Activated naive CD4-positive, alpha-beta T cell treated with anti-CD3 and anti-CD28 coated beads, Interleukin-2, amount 50 U/mL, for 72 hours (primary cell): ENCODE results near the gene TOPORS. TPM values are rescaled to one million over a fixed set of nuclear protein-coding genes. Genes with fewer than 3 reads are reported as not detected.
"Not testable (repeated sequence)": the region's sequence is repeated elsewhere in the genome, so short reads cannot be mapped to it uniquely, and the experiment has no call there.

Experiments
- ATAC-seq, 2 donors: fragments of 150-1000 bp; cut with Tn5 transposase; 2 replicates each; pipeline ENCODE4 v1.10.0; 2021; ENCODE audit warnings: mild to moderate bottlenecking in 2 of 2, moderate library complexity in 2 of 2
- DNase-seq, 2 donors: peaks; one replicate each; pipeline ENCODE4 v3.0.0; 2021 to 2022; ENCODE audit warnings: low spot score in 2 of 2
- H3K27ac Mint-ChIP-seq, 2 donors: one replicate each; pipeline ENCODE4 v1.8.0; 2022; ENCODE audit warnings: mild to moderate bottlenecking in 2 of 2, mixed read lengths in 2 of 2
- H3K36me3 Mint-ChIP-seq, 2 donors: one replicate each; pipeline ENCODE4 v1.8.0; 2022; ENCODE audit warnings: mixed read lengths in 2 of 2
- H3K9me3 Mint-ChIP-seq, 2 donors: one replicate each; pipeline ENCODE4 v1.8.0; 2022; ENCODE audit warnings: mixed read lengths in 2 of 2
- total RNA-seq, 2 donors: library from RNA; stranded (reverse); gene quantifications; one replicate each; pipeline ENCODE4 v1.2.3, GENCODE V29; 2022

The TOPORS gene
- total RNA-seq, 2 donors from 2014 or later, result 14.1 to 20.9 TPM

GRCh38 chr9:32572900-32573523, 20.6 kb upstream of the TOPORS start, which contains the start of gene NDUFB6:
NDUFB6 (minus strand) TSS chr9:32573159; CDS start chr9:32573060, 99 bp downstream.
- H3K9me3 Mint-ChIP-seq, result no peaks in the 10 kb centered on the region
- peaks cover 0 to 23% of the 10 kb centered on the region in 2 donors for H3K36me3 Mint-ChIP-seq
- H3K27ac Mint-ChIP-seq, result peak within 1 kb of the TSS; percentile 93 to 99
- ATAC-seq (peak; percentile 87 to 88), DNase-seq (peak; percentile 91 to 92)

- Mint-ChIP-seq H3K9me3 (no peaks in the 10 kb centered on the region), H3K36me3 (peaks cover 0 to 23% of the 10 kb centered on the region in 2 donors), H3K27ac (peak overlapping the region; percentile 93 to 99)
- ATAC-seq (peak; percentile 90 to 94), DNase-seq (peak in 1 of 2 donors; percentile 65)
Measured at GRCh38 chr9:32571969-32572899, 19.8 kb upstream of the TOPORS start.

- no peaks in the 10 kb centered on the region for H3K9me3 Mint-ChIP-seq
- ATAC-seq (no peak), DNase-seq (no peak)
- peaks cover 5 to 34% of the 10 kb centered on the region in 2 donors for H3K36me3 Mint-ChIP-seq
- peak overlapping the region in 1 of 2 donors; percentile 17 for H3K27ac Mint-ChIP-seq
Measured at GRCh38 chr9:32570262-32570661, 17.9 kb upstream of the TOPORS start.

- H3K36me3 Mint-ChIP-seq, result peaks cover 5 to 19% of the 10 kb centered on the region in 2 donors
- H3K27ac Mint-ChIP-seq, result peak overlapping the region in 1 of 2 donors; percentile 71
- no peaks in the 10 kb centered on the region for H3K9me3 Mint-ChIP-seq
- ATAC-seq (no peak), DNase-seq (no peak)
Measured at GRCh38 chr9:32566770-32567169, 14.4 kb upstream of the TOPORS start.

GRCh38 chr9:32565967-32566366, 13.6 kb upstream of the TOPORS start:
- no peaks in the 10 kb centered on the region for H3K9me3 Mint-ChIP-seq
- peak overlapping the region; percentile 71 to 83 for H3K27ac Mint-ChIP-seq
- peaks cover 5 to 19% of the 10 kb centered on the region in 2 donors for H3K36me3 Mint-ChIP-seq
- ATAC-seq, result no peak
- DNase-seq, result no peak

GRCh38 chr9:32558408-32558934, 6.1 kb upstream of the TOPORS start:
- ATAC-seq (no peak), DNase-seq (no peak)
- Mint-ChIP-seq H3K9me3 (no peaks in the 10 kb centered on the region), H3K27ac (no peak overlapping the region), H3K36me3 (no peaks in the 10 kb centered on the region)

- DNase-seq (no peak), ATAC-seq (no peak)
- Mint-ChIP-seq H3K27ac (peak overlapping the region in 1 of 2 donors; percentile 49), H3K36me3 (peaks cover 24 to 27% of the 10 kb centered on the region in 2 donors), H3K9me3 (no peaks in the 10 kb centered on the region)
Measured at GRCh38 chr9:32554591-32554990, 2.2 kb upstream of the TOPORS start.

- DNase-seq, result no peak
- Mint-ChIP-seq H3K27ac (no peak overlapping the region), H3K9me3 (no peaks in the 10 kb centered on the region)
Measured at GRCh38 chr9:32554107-32554506, 1.7 kb upstream of the TOPORS start.

GRCh38 chr9:32551276-32552051, 922 bp downstream of the TOPORS start:
- Mint-ChIP-seq H3K36me3 (peaks cover 27 to 30% of the 10 kb centered on the region in 2 donors), H3K9me3 (no peaks in the 10 kb centered on the region), H3K27ac (peak overlapping the region; percentile 97 to 100)
- ATAC-seq, result peak; percentile 33 to 44
- DNase-seq, result peak in 1 of 2 donors; percentile 45

More at GRCh38 chr9:32554107-32554506, 1.7 kb upstream of the TOPORS start:
- no peak for ATAC-seq
- H3K36me3 Mint-ChIP-seq, result peaks cover 24 to 27% of the 10 kb centered on the region in 2 donors

- H3K27ac Mint-ChIP-seq, result peak overlapping the region; percentile 97 to 100
- ATAC-seq (peak; percentile 69 to 82), DNase-seq (peak; percentile 90 to 92)
- H3K9me3 Mint-ChIP-seq, result no peaks in the 10 kb centered on the region
- peaks cover 27 to 30% of the 10 kb centered on the region in 2 donors for H3K36me3 Mint-ChIP-seq
Measured at GRCh38 chr9:32550562-32551275, 1.7 kb downstream of the TOPORS start.

GRCh38 chr9:32550150-32550561, 2.2 kb downstream of the TOPORS start:
- no peak for DNase-seq
- H3K36me3 Mint-ChIP-seq, result peaks cover 27 to 30% of the 10 kb centered on the region in 2 donors

GRCh38 chr9:32548213-32548612, 4.2 kb downstream of the TOPORS start:
- ATAC-seq, DNase-seq, H3K27ac Mint-ChIP-seq, H3K9me3 Mint-ChIP-seq: not testable (repeated sequence)
- peaks cover 33 to 34% of the 10 kb centered on the region in 2 donors for H3K36me3 Mint-ChIP-seq

More at GRCh38 chr9:32550150-32550561, 2.2 kb downstream of the TOPORS start:
- no peaks in the 10 kb centered on the region for H3K9me3 Mint-ChIP-seq
- no peak for ATAC-seq
- H3K27ac Mint-ChIP-seq, result peak overlapping the region; percentile 85 to 97

- H3K9me3 Mint-ChIP-seq, result no peaks in the 10 kb centered on the region
- ATAC-seq (no peak), DNase-seq (no peak)
- H3K36me3 Mint-ChIP-seq, result peaks cover 24 to 33% of the 10 kb centered on the region in 2 donors
- no peak overlapping the region for H3K27ac Mint-ChIP-seq
Measured at GRCh38 chr9:32545884-32546283, 6.5 kb downstream of the TOPORS start.

- no peak for DNase-seq
- no peak overlapping the region for H3K27ac Mint-ChIP-seq
- H3K36me3 Mint-ChIP-seq, result peaks cover 14 to 21% of the 10 kb centered on the region in 2 donors
- ATAC-seq, result no peak
- H3K9me3 Mint-ChIP-seq, result no peaks in the 10 kb centered on the region
Measured at GRCh38 chr9:32543047-32543446, 9.3 kb downstream of the TOPORS start.

GRCh38 chr9:32533816-32534215, 18.6 kb downstream of the TOPORS start:
- peaks cover 0 to 10% of the 10 kb centered on the region in 2 donors for H3K36me3 Mint-ChIP-seq
- ATAC-seq, result no peak
- H3K27ac Mint-ChIP-seq, result no peak overlapping the region
- no peak for DNase-seq
- H3K9me3 Mint-ChIP-seq, result no peaks in the 10 kb centered on the region
